Naive B cell (primary cell): ENCODE data around the gene OR10H2. TPM values are rescaled to one million over a fixed set of nuclear protein-coding genes. Genes with fewer than 3 reads are reported as not detected.
A peak's percentile ranks its signal among the peaks of the same experiment; 100 is the strongest.
"Not testable (repeated sequence)": the region's sequence is repeated elsewhere in the genome, so short reads cannot be mapped to it uniquely, and the experiment has no call there.

Source experiments
- ATAC-seq, 2 donors: fragments of 150-1000 bp; cut with Tn5 transposase; 2 replicates each; pipeline ENCODE4 v1.10.0; 2021; ENCODE audit warnings: low read depth in 2 of 2, mild to moderate bottlenecking in 2 of 2, moderate library complexity in 2 of 2
- DNase-seq: peaks from one replicate; pipeline ENCODE4 v3.0.0; 2022
- H3K27ac Mint-ChIP-seq, 6 donors: one replicate each; pipeline ENCODE4 v1.8.0; 2020 to 2022; ENCODE audit warnings: mild to moderate bottlenecking in 6 of 6, mixed read lengths in 6 of 6, moderate library complexity in 5 of 6, inconsistent platforms in 2 of 6
- H3K27me3 Mint-ChIP-seq, 3 donors: one replicate each; pipeline ENCODE4 v1.8.0; 2021 to 2022; ENCODE audit warnings: mixed read lengths in 3 of 3, mild to moderate bottlenecking in 1 of 3
- H3K36me3 Mint-ChIP-seq, 2 donors: one replicate each; pipeline ENCODE4 v1.8.0; 2020 to 2022; ENCODE audit warnings: mixed read lengths in 2 of 2, inconsistent platforms in 1 of 2, mild to moderate bottlenecking in 1 of 2
- H3K4me1 Mint-ChIP-seq, 3 donors: one replicate each; pipeline ENCODE4 v1.8.0; 2020 to 2022; ENCODE audit warnings: mixed read lengths in 3 of 3, inconsistent platforms in 1 of 3, mild to moderate bottlenecking in 1 of 3, moderate library complexity in 1 of 3
- H3K4me3 Mint-ChIP-seq, 8 donors: one replicate each; pipeline ENCODE4 v1.8.0; 2020 to 2022; ENCODE audit warnings: mild to moderate bottlenecking in 8 of 8, mixed read lengths in 8 of 8, moderate library complexity in 8 of 8, inconsistent platforms in 2 of 8
- H3K9me3 Mint-ChIP-seq, 7 donors: one replicate each; pipeline ENCODE4 v1.8.0; 2020 to 2022; ENCODE audit warnings: mixed read lengths in 7 of 7, mild to moderate bottlenecking in 5 of 7, inconsistent platforms in 2 of 7, moderate library complexity in 1 of 7
- polyA plus RNA-seq, 6 donors: library from polyadenylated mRNA; unstranded; fragments of 300-500 nt; fragmentation: Illumina TruSeq; gene quantifications; one replicate each; pipeline ENCODE4 v1.2.3, GENCODE V29; 2021; ENCODE audit warnings: low read depth in 6 of 6

OR10H2 gene, protein sequence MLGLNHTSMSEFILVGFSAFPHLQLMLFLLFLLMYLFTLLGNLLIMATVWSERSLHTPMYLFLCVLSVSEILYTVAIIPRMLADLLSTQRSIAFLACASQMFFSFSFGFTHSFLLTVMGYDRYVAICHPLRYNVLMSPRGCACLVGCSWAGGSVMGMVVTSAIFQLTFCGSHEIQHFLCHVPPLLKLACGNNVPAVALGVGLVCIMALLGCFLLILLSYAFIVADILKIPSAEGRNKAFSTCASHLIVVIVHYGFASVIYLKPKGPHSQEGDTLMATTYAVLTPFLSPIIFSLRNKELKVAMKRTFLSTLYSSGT
- polyA plus RNA-seq: not detected

- DNase-seq (no peak), ATAC-seq (no peak)
- H3K27me3 Mint-ChIP-seq: peaks cover 50 to 62% (median 60%) of the 10 kb centered on the region in 3 donors
- no peak within 1 kb of the TSS for H3K4me3 Mint-ChIP-seq
- H3K9me3 Mint-ChIP-seq: peaks cover 0 to 7% (median 4%) of the 10 kb centered on the region in 7 donors
- H3K27ac Mint-ChIP-seq: no peak within 1 kb of the TSS
- H3K36me3 Mint-ChIP-seq: no peaks in the 10 kb centered on the region
- peaks cover 0 to 3% (median 0%) of the 10 kb centered on the region in 3 donors for H3K4me1 Mint-ChIP-seq
Measured at GRCh38 chr19:15727724-15728123, at the start of gene OR10H2. Gene OR10H2, plus strand, starts transcription at chr19:15728024. Its CDS starts 20 bp downstream, at chr19:15728044.

DNA sequence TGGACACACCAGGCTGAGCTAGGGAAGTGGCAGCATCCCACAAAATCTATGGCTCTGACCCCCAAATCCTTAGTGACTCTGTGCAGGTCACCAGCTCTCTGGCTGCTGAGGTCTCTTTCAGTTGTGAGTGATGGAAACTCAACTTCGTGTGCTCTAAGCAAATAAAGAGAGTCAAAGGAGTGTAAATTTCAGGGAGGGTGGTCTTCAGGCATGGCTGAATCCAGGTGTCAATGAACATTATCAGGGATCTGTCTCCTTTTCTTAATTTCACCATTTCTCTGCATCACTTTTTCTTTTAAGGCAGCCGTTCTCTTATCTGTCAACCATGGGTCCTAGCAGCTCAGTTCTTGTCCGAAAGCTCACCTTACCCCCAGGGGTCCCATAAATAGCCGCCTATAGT is 48.7 kb upstream of the OR10H2 start:
- Mint-ChIP-seq H3K27me3 (peaks cover 35 to 61% (median 57%) of the 10 kb centered on the region in 3 donors), H3K27ac (no peak overlapping the region), H3K4me1 (peaks cover 0 to 7% (median 0%) of the 10 kb centered on the region in 3 donors), H3K4me3 (no peak overlapping the region), H3K36me3 (peaks cover 0 to 11% of the 10 kb centered on the region in 2 donors), H3K9me3 (peaks cover 0 to 19% (median 0%) of the 10 kb centered on the region in 7 donors)
- ATAC-seq (no peak), DNase-seq (no peak)

DNA sequence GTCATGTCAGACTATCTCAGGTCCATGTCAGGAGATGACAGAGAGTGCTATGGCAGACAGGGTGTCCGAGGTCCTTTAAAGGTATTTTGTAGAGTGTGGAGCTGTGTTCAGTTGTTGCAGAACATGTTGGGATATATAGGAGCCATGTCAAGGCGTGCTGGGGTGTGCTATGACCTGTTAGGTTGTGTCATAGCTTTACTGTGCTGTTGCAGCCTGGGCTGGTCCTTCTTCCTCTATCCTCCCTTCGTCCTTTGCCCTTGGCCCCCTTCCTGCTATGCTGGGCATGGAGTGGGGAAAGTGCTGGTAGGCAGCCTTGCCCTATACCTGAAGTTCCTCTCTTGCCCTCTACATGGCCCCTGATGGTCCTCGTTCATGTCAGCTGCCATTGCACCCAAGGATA is 48.0 kb upstream of the OR10H2 start:
- not testable (repeated sequence) for H3K4me3 Mint-ChIP-seq, ATAC-seq
- peaks cover 39 to 69% (median 64%) of the 10 kb centered on the region in 3 donors for H3K27me3 Mint-ChIP-seq

DNA sequence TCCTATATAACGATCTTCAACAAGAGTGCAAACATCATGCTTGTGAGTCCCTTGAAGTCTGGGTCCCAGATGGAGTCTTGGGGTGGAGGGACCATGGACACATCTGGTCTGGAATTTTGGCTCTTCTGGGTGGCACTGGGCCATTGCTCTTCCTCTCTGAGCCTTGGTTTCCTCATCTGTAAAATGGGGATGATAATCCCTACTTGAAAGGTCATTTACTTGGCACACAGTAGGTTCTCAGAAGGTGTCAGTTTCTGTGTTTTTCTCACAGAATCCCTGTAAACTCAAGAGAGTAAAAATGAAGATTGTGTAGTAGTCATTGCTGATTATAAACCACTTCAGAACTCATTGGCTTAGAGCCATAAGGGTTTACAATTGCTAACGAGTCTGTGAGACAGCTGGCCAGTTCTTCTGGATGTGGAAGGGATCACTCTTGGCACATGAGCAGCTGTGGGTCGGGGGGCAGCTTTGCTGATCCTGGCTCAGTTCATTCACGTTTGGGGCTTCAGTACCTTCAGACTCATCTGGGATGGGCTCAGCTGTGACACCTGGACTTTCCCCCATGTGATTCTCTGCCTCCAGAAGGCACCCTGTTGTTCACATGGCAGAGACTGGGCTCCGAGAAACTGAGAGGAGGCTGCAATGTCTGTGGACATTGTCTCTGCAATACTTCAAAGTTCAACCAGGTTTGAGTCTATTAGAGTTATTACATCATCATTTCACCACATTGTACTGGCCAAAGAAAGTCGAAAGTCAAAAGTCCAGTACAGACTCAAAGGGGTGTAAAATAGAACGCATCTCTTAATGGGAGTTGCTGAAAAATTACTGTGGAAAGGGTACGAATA is 47.1 kb upstream of the OR10H2 start:
- H3K4me1 Mint-ChIP-seq: peaks cover 0 to 7% (median 0%) of the 10 kb centered on the region in 3 donors
- no peak for DNase-seq
- peaks cover 0 to 11% of the 10 kb centered on the region in 2 donors for H3K36me3 Mint-ChIP-seq
- H3K27ac Mint-ChIP-seq: no peak overlapping the region
- H3K9me3 Mint-ChIP-seq: peaks cover 0 to 17% (median 1%) of the 10 kb centered on the region in 7 donors
- H3K4me3 Mint-ChIP-seq: no peak overlapping the region
- peaks cover 39 to 72% (median 69%) of the 10 kb centered on the region in 3 donors for H3K27me3 Mint-ChIP-seq
- ATAC-seq: no peak

More for the DNA sequence above, 48.0 kb upstream of the OR10H2 start:
- Mint-ChIP-seq H3K36me3 (peaks cover 0 to 11% of the 10 kb centered on the region in 2 donors), H3K9me3 (peaks cover 0 to 17% (median 1%) of the 10 kb centered on the region in 7 donors)
- DNase-seq, H3K27ac Mint-ChIP-seq, H3K4me1 Mint-ChIP-seq: not testable (repeated sequence)

DNA sequence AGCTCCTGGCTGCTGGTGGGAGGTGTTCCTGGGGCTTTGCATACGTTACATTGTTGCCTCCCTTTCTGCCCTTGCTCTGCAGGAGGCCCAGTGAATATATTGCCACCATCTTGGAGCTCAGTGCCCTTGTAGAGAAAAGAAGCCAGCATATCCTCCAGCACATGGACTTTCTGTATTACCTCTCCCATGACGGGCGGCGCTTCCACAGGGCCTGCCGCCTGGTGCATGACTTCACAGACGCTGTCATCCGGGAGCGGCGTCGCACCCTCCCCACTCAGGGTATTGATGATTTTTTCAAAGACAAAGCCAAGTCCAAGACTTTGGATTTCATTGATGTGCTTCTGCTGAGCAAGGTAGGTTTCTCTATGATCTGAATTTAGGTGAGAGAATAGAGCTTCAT is 44.4 kb upstream of the OR10H2 start:
- no peak overlapping the region for H3K4me3 Mint-ChIP-seq
- no peaks in the 10 kb centered on the region for H3K4me1 Mint-ChIP-seq
- peaks cover 5 to 14% (median 10%) of the 10 kb centered on the region in 7 donors for H3K9me3 Mint-ChIP-seq
- H3K36me3 Mint-ChIP-seq: peaks cover 4 to 14% of the 10 kb centered on the region in 2 donors
- H3K27ac Mint-ChIP-seq: no peak overlapping the region
- no peak for ATAC-seq
- no peak for DNase-seq
- H3K27me3 Mint-ChIP-seq: peaks cover 40 to 75% (median 63%) of the 10 kb centered on the region in 3 donors

DNA sequence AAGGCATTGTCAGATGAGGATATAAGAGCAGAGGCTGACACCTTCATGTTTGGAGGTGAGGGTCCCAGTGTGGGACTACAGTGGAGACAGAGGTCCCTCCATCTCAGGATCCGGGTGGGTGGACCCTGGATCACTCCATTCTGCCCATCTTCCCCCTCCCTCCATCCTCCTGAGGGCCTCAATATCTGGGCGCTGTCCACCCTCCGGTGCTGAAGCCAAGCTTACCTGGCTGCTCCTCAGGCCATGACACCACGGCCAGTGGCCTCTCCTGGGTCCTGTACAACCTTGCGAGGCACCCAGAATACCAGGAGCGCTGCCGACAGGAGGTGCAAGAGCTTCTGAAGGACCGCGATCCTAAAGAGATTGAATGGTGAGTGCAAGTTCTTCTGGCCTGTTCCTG is 43.0 kb upstream of the OR10H2 start:
- H3K27me3 Mint-ChIP-seq: peaks cover 31 to 69% (median 54%) of the 10 kb centered on the region in 3 donors
- no peak for ATAC-seq
- no peaks in the 10 kb centered on the region for H3K4me1 Mint-ChIP-seq
- no peak for DNase-seq
- H3K4me3 Mint-ChIP-seq: no peak overlapping the region
- H3K9me3 Mint-ChIP-seq: peaks cover 10 to 21% (median 18%) of the 10 kb centered on the region in 7 donors
- no peak overlapping the region for H3K27ac Mint-ChIP-seq
- H3K36me3 Mint-ChIP-seq: peaks cover 6 to 17% of the 10 kb centered on the region in 2 donors

- H3K9me3 Mint-ChIP-seq: peaks cover 0 to 20% (median 9%) of the 10 kb centered on the region in 7 donors
- no peak overlapping the region for H3K4me3 Mint-ChIP-seq
- H3K4me1 Mint-ChIP-seq: no peaks in the 10 kb centered on the region
- no peaks in the 10 kb centered on the region for H3K36me3 Mint-ChIP-seq
- H3K27me3 Mint-ChIP-seq: peaks cover 28 to 55% (median 34%) of the 10 kb centered on the region in 3 donors
- ATAC-seq (no peak), DNase-seq (no peak)
- H3K27ac Mint-ChIP-seq: no peak overlapping the region
Measured at GRCh38 chr19:15696654-15697194, 31.1 kb upstream of the OR10H2 start.

DNA sequence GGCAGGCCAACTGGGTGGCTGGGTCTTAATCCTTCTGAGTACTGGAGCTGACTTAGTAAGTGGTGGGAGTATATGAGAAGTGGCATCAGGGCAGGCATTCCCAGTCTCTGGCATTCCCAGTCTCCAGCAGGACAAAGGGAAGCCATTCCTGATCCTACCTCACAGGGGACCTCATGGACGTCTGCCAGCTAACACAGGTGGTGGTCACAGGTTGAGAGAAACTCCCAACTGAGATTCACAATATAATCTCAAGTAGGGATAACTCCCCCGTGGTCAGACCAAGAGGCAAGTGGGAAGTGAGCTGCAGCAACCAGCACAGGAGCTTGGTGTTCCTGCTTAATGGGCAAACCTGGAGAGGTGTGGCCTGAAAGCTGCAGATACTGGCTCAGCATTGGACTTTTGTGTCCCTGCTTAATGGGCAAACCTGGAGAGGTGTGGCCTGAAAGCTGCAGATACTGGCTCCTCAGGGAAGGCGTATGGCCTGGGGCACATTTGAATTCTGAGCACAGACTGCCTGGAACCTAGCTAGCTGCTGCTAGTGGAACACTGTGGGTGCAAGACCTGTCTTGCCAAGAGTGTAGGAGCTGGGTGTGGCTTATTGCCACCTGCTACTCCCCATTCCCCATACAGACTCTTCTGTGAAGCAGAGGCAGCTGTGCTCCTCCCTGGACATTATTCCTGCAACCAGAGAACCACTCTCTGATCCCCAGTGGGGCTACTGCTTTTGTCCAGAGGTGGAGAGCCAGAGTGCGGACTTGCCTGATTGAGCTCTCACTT is 25.9 kb upstream of the OR10H2 start:
- peak overlapping the region in 1 of 6 donors; percentile 40 for H3K27ac Mint-ChIP-seq
- H3K4me3 Mint-ChIP-seq: no peak overlapping the region
- no peaks in the 10 kb centered on the region for H3K36me3 Mint-ChIP-seq
- no peaks in the 10 kb centered on the region for H3K4me1 Mint-ChIP-seq
- peaks cover 40 to 51% (median 47%) of the 10 kb centered on the region in 3 donors for H3K27me3 Mint-ChIP-seq
- H3K9me3 Mint-ChIP-seq: peaks cover 0 to 18% (median 6%) of the 10 kb centered on the region in 7 donors
- ATAC-seq: no peak
- DNase-seq: no peak

GRCh38 chr19:15702534-15702930 is 25.3 kb upstream of the OR10H2 start:
- Mint-ChIP-seq H3K27ac (peak overlapping the region in 1 of 6 donors; percentile 16), H3K4me3 (peak overlapping the region in 1 of 8 donors; percentile 31), H3K9me3 (peaks cover 0 to 18% (median 6%) of the 10 kb centered on the region in 7 donors), H3K27me3 (peaks cover 35 to 47% (median 45%) of the 10 kb centered on the region in 3 donors), H3K36me3 (no peaks in the 10 kb centered on the region), H3K4me1 (no peaks in the 10 kb centered on the region)
- ATAC-seq (no peak), DNase-seq (no peak)

GRCh38 chr19:15714638-15715037 is 13.2 kb upstream of the OR10H2 start:
- peaks cover 0 to 30% (median 7%) of the 10 kb centered on the region in 7 donors for H3K9me3 Mint-ChIP-seq
- no peaks in the 10 kb centered on the region for H3K4me1 Mint-ChIP-seq
- H3K27ac Mint-ChIP-seq: peak overlapping the region in 1 of 6 donors; percentile 5
- ATAC-seq (no peak), DNase-seq (no peak)
- H3K36me3 Mint-ChIP-seq: no peaks in the 10 kb centered on the region
- peaks cover 38 to 47% (median 44%) of the 10 kb centered on the region in 3 donors for H3K27me3 Mint-ChIP-seq
- H3K4me3 Mint-ChIP-seq: no peak overlapping the region

DNA sequence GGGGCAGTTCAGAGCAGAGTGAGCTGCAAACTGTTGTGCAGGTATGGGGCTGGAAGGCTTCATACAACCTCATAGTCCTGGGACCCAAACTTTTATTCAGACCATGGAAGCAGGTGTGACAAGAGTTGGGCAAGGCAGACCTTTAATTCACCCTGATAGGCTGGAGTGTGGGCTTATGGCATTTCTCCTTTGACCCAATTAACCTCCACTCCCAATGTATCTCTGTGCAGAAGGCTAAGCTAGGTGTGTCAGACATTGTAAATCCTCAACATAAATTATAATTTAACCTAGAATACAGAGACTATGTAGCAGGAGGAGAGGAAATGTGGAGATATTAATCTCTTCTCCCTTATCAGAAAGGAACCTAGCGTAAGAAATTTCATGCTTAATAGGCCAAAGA is 12.2 kb upstream of the OR10H2 start:
- no peak for DNase-seq
- Mint-ChIP-seq H3K27ac (no peak overlapping the region), H3K27me3 (peaks cover 31 to 41% (median 40%) of the 10 kb centered on the region in 3 donors), H3K4me1 (no peaks in the 10 kb centered on the region), H3K36me3 (no peaks in the 10 kb centered on the region), H3K4me3 (no peak overlapping the region), H3K9me3 (peaks cover 0 to 21% (median 5%) of the 10 kb centered on the region in 7 donors)
- no peak for ATAC-seq

GRCh38 chr19:15717809-15718208 is 10.0 kb upstream of the OR10H2 start:
- peaks cover 0 to 15% (median 6%) of the 10 kb centered on the region in 7 donors for H3K9me3 Mint-ChIP-seq
- ATAC-seq (no peak), DNase-seq (no peak)
- peak overlapping the region in 1 of 6 donors; percentile 57 for H3K27ac Mint-ChIP-seq
- no peaks in the 10 kb centered on the region for H3K36me3 Mint-ChIP-seq
- H3K4me3 Mint-ChIP-seq: no peak overlapping the region
- peaks cover 32 to 50% (median 49%) of the 10 kb centered on the region in 3 donors for H3K27me3 Mint-ChIP-seq
- peaks cover 0 to 2% (median 0%) of the 10 kb centered on the region in 3 donors for H3K4me1 Mint-ChIP-seq
